Karpas-422 (cell line): Measurements from ENCODE around the gene FCN2. TPM values are rescaled to one million over a fixed set of nuclear protein-coding genes. Genes with fewer than 3 reads are reported as not detected.

Experiments
- DNase-seq: peaks from one replicate; pipeline ENCODE4 v3.0.0-alpha.2; 2015
- H2AFZ ChIP-seq: fragments of 200-600 bp; sonication (generic); 2 replicates; pipeline ENCODE4 v1.6.1; 2014; ENCODE audit warnings: antibody characterized with exemption, low read length, mixed read lengths
- H3K27ac ChIP-seq: fragments of 200-600 bp; sonication (generic); 2 replicates; pipeline ENCODE4 v1.5.1; 2014; ENCODE audit warnings: mild to moderate bottlenecking, low read length, moderate library complexity
- H3K27me3 ChIP-seq: fragments of 200-600 bp; sonication (generic); 2 replicates; pipeline ENCODE4 v1.6.1; 2014; ENCODE audit warnings: low read length, mixed read lengths
- H3K36me3 ChIP-seq: fragments of 200-600 bp; sonication (generic); 2 replicates; pipeline ENCODE4 v1.6.1; 2014; ENCODE audit warnings: low read length, mixed read lengths; ENCODE audit not compliant: insufficient read depth
- H3K4me1 ChIP-seq: fragments of 200-600 bp; sonication (generic); 2 replicates; pipeline ENCODE4 v1.6.1; 2014; ENCODE audit warnings: mild to moderate bottlenecking, low read length, mixed read lengths
- H3K4me2 ChIP-seq: fragments of 200-600 bp; sonication (generic); 2 replicates; pipeline ENCODE4 v1.6.1; 2014; ENCODE audit warnings: low read length, low read depth, mild to moderate bottlenecking; ENCODE audit not compliant: poor library complexity, severe bottlenecking
- H3K4me3 ChIP-seq: fragments of 200-600 bp; sonication (generic); 2 replicates; pipeline ENCODE4 v1.5.1; 2014; ENCODE audit warnings: mild to moderate bottlenecking, antibody characterized with exemption, low read length, mixed read lengths
- H3K79me2 ChIP-seq: fragments of 200-600 bp; sonication (generic); 2 replicates; pipeline ENCODE4 v1.6.1; 2014; ENCODE audit warnings: mild to moderate bottlenecking, low read length, mixed read lengths
- H3K9ac ChIP-seq: fragments of 200-600 bp; sonication (generic); 2 replicates; pipeline ENCODE4 v1.6.0; 2014; ENCODE audit warnings: low read length
- H3K9me2 ChIP-seq: fragments of 200-600 bp; sonication (generic), shearing (Covaris generic); replicated peaks from 2 replicates; pipeline ENCODE4 v1.6.0; 2014; ENCODE audit warnings: mild to moderate bottlenecking, low read length, moderate library complexity; ENCODE audit not compliant: insufficient read depth
- H3K9me3 ChIP-seq: fragments of 300-700, 200-600 bp; sonication (generic); 2 replicates; pipeline ENCODE4 v1.6.1; 2014; ENCODE audit warnings: low read length, mixed read lengths
- H4K20me1 ChIP-seq: fragments of 200-600 bp; sonication (generic); 2 replicates; pipeline ENCODE4 v1.6.1; 2014; ENCODE audit warnings: mild to moderate bottlenecking, antibody characterized with exemption, low read length, low read depth; ENCODE audit not compliant: insufficient read depth
- total RNA-seq: library from RNA; depleted of rRNA; stranded (reverse); fragments of >200 nt; shearing (Covaris generic); gene quantifications from 2 replicates; pipeline ENCODE4 v1.2.3, GENCODE V29; 2014; ENCODE audit warnings: low replicate concordance

Gene FCN2
- total RNA-seq, 1 experiment from 2014 or later, result not detected

DNA sequence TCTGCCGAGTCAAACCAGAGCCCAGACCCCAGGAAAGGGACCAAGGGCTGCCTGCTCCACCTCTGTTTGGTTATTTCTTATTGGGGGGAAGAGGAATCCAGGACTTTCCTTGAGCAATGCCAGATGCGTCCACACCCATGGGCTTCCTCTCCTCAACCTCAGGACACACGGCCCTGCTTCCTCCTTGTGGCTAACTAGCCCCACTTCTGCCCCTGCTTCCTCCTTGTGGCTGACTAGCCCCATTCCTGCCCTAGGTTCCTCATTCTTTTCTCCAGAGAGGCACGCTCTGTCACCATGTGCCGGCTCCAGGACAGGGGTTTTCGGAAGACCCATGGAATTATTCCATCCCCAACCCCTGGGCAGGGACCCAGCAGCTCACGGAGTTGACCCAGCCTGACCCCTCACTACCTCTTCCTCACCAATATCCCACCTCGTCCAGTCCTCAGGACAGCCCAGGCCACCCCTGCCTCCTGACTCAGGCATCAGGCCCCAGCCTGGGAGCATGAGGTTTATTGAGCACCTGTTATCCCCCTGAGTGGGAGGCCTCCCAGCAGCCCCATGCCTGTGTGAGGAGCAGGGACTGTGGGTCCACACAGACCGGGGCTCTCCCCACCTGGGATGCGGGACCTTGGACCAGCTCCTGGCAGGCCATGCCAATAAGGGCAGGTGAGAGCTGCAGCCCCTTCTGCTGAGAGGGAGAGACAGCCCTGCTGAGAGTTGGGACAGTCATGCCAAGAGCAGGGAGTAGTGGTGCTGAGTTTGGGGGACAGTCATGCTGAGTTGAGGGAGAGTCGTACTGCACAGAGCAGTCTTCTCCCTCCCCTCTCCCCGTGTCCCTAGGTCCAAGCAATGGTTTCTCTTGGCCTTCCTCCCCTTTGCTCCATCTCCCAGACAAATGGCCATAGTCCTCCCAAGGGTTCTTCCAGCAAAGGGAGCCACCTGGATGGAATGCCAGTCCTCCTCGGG lies 48.9 kb downstream of the FCN2 start:
- no peaks in the 10 kb centered on the region for H3K9me2 ChIP-seq
- DNase-seq, result no peak
- H3K4me2 ChIP-seq, result peak overlapping the region; percentile 29
- H3K27ac ChIP-seq, result peak overlapping the region; percentile 47; the same call in 1 of the 2 replicates
- no peaks in the 10 kb centered on the region for H3K9me3 ChIP-seq
- H3K79me2 ChIP-seq, result no peaks in the 10 kb centered on the region
- no peak overlapping the region for H2AFZ ChIP-seq
- H3K4me3 ChIP-seq, result no peak overlapping the region
- peaks cover 28% of the 10 kb centered on the region for H3K4me1 ChIP-seq
- no peaks in the 10 kb centered on the region for H3K27me3 ChIP-seq
- no peaks in the 10 kb centered on the region for H3K36me3 ChIP-seq
- H4K20me1 ChIP-seq, result no peaks in the 10 kb centered on the region
- no peak overlapping the region for H3K9ac ChIP-seq

DNA sequence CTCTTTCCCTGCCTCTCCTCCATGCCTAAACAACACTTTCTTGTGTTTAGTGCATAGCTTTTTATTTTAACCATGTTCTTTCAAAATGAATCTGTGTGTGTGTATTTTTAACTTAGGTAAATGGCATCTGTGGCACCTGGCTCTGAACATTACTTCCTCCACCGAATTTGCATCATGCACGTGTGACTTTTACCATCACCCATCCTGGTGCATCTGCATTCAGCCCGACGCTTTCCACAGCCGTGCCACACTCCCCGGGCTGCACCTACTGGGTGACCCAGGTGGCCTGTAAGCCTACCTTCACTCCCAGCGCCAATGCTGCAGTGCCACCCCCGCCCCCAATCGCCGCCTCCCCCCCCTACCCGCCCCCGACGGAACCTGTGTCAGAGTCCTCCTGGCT lies 49.8 kb downstream of the FCN2 start:
- Histone ChIP-seq H2AFZ (no peak overlapping the region), H3K27me3 (no peaks in the 10 kb centered on the region), H3K4me3 (no peak overlapping the region), H3K27ac (peak overlapping the region; percentile 47; the same call in 1 of the 2 replicates), H3K9me2 (no peaks in the 10 kb centered on the region), H3K4me2 (peak overlapping the region; percentile 29), H3K9me3 (no peaks in the 10 kb centered on the region), H3K36me3 (no peaks in the 10 kb centered on the region), H3K4me1 (peaks cover 28% of the 10 kb centered on the region), H3K79me2 (no peaks in the 10 kb centered on the region), H3K9ac (no peak overlapping the region), H4K20me1 (no peaks in the 10 kb centered on the region)
- peak; percentile 78 for DNase-seq

DNA sequence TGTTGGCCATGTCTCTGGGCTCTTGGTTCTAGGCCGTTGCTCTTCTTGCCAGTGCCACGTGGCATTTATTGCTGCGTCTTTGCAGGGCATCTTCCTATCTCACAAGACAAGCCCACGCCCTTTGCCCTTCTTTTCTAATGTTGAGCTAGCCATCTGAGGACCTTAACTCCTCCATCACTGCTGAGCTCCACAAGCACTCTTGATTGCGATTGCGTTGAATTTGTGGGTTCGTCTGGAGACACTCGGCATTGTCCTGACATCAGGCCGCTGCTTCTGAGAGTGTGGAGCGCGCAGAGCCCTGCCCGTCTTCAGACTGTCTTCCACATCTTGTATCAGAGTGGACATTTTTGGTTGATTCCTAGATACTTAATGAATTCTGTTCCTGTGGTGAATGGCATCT lies 51.6 kb downstream of the FCN2 start:
- H3K79me2 ChIP-seq, result no peaks in the 10 kb centered on the region
- no peaks in the 10 kb centered on the region for H3K9me3 ChIP-seq
- no peaks in the 10 kb centered on the region for H4K20me1 ChIP-seq
- no peaks in the 10 kb centered on the region for H3K36me3 ChIP-seq
- H3K9ac ChIP-seq, result no peak overlapping the region
- no peak overlapping the region for H2AFZ ChIP-seq
- no peak for DNase-seq
- no peaks in the 10 kb centered on the region for H3K27me3 ChIP-seq
- no peaks in the 10 kb centered on the region for H3K9me2 ChIP-seq
- H3K27ac ChIP-seq, result no peak overlapping the region
- H3K4me3 ChIP-seq, result no peak overlapping the region
- H3K4me2 ChIP-seq, result no peak overlapping the region
- H3K4me1 ChIP-seq, result peaks cover 42% of the 10 kb centered on the region

DNA sequence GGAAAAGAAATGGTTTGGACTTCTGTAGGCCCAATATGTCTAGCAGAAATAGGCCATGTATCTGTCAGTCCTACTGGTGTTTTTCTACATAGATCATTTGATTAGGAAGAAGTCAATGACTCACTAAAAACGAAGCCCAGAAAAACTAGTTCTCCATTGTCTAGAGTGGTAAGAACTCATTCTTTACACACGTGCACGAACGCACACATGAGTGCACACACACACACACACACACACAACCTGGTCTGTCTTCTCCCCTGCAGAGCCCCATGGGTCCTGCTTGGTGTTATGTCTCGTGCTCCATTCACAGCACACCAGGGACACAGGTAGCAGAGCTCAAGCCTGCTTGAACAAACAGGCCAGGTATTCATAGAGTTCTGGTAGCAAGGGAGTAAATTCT lies 52.0 kb downstream of the FCN2 start:
- no peaks in the 10 kb centered on the region for H3K9me2 ChIP-seq

DNA sequence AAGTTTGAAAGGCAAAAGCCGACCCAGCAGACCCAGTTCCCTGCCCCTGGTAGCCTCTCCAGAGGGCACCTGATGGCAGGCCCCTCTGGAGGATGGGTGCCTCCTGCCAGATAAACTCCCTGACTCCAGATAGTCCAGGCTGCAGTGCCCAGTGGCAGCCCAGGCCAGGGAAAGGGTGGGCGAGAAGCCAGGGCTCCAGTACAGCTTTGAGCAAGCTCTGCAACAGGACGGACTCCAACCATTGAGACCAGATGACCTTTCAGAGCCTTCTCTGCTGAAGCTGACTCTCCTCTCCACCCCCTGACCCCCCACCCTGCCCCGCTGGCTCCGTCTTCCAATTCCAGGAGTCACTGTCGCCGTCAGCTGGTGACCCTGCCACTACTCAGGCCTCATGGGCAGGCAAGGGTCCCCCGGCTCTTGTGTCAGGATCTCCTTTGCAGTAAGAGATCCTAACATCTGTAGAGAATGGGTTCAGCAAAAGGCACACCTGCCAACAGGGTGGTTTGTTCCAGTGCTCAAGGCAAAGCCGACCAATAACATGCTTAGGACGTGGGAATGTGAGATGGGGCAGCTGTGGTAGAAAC lies 52.6 kb downstream of the FCN2 start:
- no peak for DNase-seq
- Histone ChIP-seq H3K27ac (no peak overlapping the region), H3K79me2 (no peaks in the 10 kb centered on the region), H3K4me1 (peaks cover 49% of the 10 kb centered on the region), H3K4me3 (no peak overlapping the region), H3K9me3 (no peaks in the 10 kb centered on the region), H3K9ac (no peak overlapping the region), H3K9me2 (no peaks in the 10 kb centered on the region), H3K36me3 (no peaks in the 10 kb centered on the region), H4K20me1 (no peaks in the 10 kb centered on the region), H3K27me3 (no peaks in the 10 kb centered on the region), H3K4me2 (no peak overlapping the region), H2AFZ (no peak overlapping the region)

More for the DNA sequence above, 52.0 kb downstream of the FCN2 start:
- Histone ChIP-seq H3K9ac (no peak overlapping the region), H3K27me3 (no peaks in the 10 kb centered on the region), H3K79me2 (no peaks in the 10 kb centered on the region), H3K9me3 (no peaks in the 10 kb centered on the region), H3K36me3 (no peaks in the 10 kb centered on the region), H3K4me1 (peaks cover 47% of the 10 kb centered on the region), H3K27ac (no peak overlapping the region), H3K4me3 (no peak overlapping the region), H4K20me1 (no peaks in the 10 kb centered on the region), H2AFZ (no peak overlapping the region), H3K4me2 (no peak overlapping the region)
- no peak for DNase-seq

DNA sequence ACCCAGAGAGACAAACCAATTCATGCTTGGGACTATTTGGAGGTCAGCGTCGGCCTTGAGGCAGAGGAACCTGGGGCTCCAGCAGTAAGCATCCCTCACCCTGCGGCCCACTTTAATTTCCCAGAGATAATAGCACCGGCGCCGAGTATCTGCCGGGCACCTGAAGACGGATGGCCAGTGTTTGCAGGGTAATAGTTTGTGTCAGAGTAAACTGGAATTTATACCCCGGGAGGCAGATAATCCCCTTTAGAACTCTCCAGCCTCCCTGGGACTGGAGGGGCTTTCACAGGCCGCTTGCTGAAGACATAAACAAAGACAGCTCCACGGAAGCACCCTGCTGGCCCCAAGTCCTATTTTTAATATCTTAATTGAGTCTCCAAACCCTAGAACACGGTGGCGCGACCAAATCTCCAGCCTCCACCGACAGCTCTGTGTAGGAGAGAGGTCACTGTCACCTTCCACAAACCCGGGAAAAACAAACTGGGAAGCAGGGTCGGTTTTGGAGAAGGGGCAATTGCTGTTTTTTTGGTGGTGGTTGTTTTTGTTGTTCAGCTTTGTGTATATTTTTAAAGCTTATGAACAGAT lies 54.5 kb downstream of the FCN2 start:
- Histone ChIP-seq H3K9me3 (no peaks in the 10 kb centered on the region), H3K4me3 (no peak overlapping the region), H3K79me2 (no peaks in the 10 kb centered on the region), H3K9me2 (no peaks in the 10 kb centered on the region), H2AFZ (no peak overlapping the region), H3K9ac (no peak overlapping the region), H3K4me1 (peaks cover 35% of the 10 kb centered on the region), H4K20me1 (no peaks in the 10 kb centered on the region), H3K27ac (no peak overlapping the region), H3K36me3 (no peaks in the 10 kb centered on the region), H3K4me2 (no peak overlapping the region), H3K27me3 (no peaks in the 10 kb centered on the region)
- no peak for DNase-seq

DNA sequence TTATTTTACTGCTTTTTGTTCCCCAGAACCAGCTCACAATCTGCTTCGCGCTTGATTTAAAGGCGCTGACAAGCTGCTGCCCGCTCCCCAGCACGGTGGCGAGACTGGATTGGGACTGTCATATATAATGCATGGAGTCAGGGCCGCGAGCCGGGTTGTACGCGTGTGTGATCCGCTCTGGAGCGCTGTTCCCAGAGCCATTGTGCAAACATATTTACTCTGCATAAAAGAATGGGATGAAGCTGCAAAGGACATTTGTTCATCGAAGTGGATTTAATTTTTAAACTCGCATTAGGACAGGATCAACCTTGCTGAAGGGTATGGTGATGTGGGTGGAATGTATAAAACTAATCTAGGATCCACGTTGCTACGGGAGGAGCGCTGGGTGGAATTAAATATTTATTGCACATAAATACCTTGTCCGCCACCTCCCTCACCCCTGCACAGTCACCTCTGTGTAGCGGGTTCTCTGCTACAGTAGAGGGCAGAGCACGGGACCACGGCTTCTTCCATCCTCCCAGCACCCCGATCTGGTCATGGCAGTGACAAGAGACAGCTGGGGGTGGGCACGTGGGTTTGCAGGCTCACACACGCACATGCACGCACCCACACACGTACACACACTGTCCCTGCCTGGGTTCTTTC lies 55.2 kb downstream of the FCN2 start:
- Histone ChIP-seq H2AFZ (no peak overlapping the region), H3K27me3 (no peaks in the 10 kb centered on the region), H3K9me3 (no peaks in the 10 kb centered on the region), H3K4me3 (no peak overlapping the region), H3K36me3 (no peaks in the 10 kb centered on the region), H3K9ac (no peak overlapping the region), H3K79me2 (no peaks in the 10 kb centered on the region), H3K27ac (no peak overlapping the region), H3K4me1 (peaks cover 33% of the 10 kb centered on the region), H3K4me2 (peak overlapping the region; percentile 34), H4K20me1 (no peaks in the 10 kb centered on the region), H3K9me2 (no peaks in the 10 kb centered on the region)
- no peak for DNase-seq
